ENCODE measurements around the gene RBBP9.
"Not testable (repeated sequence)": the region's sequence is repeated elsewhere in the genome, so short reads cannot be mapped to it uniquely, and the experiment has no call there.

RBBP9 gene

GRCh38 chr20:18496740-18497592 is at the start of gene RBBP9:
Gene RBBP9 (minus strand): TSS chr20:18497225. CDS start chr20:18497167, 58 bp downstream.
- peak; percentile 55 to 63 (median 57) for DNase-seq (ENCODE audit: low read depth in 3 of 3)

DNA sequence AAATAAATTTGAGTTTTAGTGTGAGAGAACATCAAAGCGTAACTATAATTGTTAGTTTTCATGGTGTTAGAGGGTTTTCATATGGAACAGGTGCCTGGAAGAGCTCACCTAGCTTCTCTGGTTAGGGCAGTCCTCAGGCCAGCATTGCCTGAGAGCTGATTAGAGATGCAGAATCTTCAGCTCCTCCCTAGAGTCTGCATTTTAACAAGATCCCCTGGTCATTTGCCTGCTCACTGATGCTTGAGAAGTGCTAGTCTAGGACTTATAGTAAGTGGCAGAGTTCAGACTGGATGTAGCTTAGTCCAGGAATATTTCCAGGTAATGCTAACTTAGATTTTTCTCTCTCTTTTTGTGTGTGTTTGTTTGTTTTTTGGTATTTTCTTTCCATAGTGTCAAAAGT is 48.5 kb upstream of the RBBP9 start:
- no peak for DNase-seq (ENCODE audit: low read depth in 3 of 3)

GRCh38 chr20:18543932-18544331 is 46.9 kb upstream of the RBBP9 start:
- no peak for DNase-seq (ENCODE audit: low read depth in 3 of 3)

GRCh38 chr20:18543216-18543615 is 46.2 kb upstream of the RBBP9 start:
- DNase-seq (ENCODE audit: low read depth in 3 of 3) = no peak

DNA sequence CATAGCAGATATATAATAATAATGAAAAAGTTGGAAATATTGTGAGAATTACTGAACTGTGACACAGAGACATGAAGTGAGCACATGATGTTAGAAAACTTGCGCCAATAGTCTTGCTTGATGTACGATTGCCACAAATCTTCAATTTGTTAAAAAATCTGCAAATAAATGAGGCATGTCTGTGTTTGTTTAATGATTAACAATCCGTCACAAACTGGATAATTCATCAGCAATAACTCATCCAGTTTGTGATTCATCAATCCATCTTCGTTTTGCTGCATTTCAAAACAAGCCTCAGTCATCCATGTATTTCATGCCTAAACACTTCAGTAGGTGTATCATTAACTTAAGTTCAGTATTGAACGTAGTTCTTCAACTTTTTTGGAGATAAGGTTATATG is 44.7 kb upstream of the RBBP9 start:
- no peak for DNase-seq (ENCODE audit: low read depth in 3 of 3)

DNA sequence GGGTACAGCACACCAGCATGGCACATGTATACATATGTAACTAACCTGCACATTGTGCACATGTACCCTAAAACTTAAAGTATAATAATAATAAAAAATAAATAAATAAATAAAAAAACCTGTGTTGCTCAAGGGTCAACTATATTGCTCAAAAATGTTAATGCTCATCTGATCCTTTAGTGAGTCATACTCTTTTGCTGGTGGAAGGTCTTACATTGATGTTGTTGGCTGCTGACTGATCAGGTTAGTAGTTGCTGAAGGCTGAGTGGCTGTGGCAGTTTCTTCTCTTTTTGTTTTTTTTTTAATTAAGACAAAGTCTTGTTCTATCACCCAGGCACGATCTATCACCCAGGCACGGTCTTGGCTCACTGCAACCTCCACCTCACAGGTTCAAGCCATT is 40.6 kb upstream of the RBBP9 start:
- DNase-seq (ENCODE audit: low read depth in 3 of 3) = no peak

- no peak for DNase-seq (ENCODE audit: low read depth in 3 of 3)
These were observed 37.1 kb upstream of the RBBP9 start for GRCh38 chr20:18533978-18534644.

DNA sequence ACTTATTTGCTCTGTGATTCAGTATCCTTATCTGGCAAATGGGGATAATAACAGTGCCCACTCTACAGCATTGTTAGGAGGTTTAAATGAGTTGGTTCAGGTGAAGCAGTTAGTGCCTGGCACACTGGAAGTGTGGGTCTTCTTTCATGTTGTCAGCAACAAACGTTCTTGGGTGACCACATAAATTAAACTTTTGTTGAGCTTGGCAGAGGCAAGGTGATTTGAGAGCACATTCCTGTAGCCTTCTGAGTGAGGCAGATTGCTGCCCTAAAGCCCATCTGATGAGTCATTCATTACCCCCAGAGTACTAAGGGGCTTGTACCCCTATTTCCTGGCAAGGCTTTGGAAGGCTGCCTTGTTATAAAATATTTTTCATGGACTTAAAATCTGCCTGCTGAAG is 36.5 kb upstream of the RBBP9 start:
- no peak for DNase-seq (ENCODE audit: low read depth in 3 of 3)

DNA sequence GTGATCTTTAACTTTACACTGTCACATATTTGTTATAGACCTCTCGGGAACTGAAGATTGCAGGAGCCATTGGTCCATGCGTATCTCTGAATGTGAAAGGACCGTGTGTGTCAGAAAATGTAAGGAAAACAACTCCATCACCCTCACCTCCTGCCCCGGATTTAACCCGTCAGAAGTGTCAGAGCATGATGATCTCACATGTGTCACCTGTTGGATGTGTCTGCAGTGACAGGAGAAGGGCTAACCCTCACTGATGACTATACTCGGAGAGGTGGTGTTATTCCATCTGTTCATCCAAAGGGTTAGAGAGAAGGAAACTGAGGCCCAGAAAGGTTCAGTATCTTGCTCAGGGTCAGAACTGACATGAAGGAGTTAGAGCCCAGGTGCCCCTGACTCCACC is 35.6 kb upstream of the RBBP9 start:
- DNase-seq (ENCODE audit: low read depth in 3 of 3) = no peak

DNA sequence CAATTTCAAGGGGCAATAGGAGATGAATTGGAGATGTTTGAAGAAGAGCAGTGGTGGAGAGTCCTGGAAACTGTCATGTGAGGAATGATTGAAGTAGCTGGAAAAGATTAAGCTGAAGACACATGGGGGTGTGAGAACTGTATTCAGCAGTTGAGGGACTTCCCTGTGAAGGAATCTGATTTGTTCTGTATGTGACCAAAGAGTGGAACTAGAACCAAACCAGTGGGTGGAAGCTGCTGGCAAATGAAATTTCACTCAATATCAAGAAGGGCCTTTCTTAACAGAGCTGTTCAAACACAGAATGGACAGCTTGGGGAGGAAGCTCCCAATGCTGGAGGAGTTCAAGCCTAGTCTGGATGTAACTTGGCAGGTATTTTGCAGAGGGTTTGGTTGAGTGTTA is 32.0 kb upstream of the RBBP9 start:
- DNase-seq (ENCODE audit: low read depth in 3 of 3) = no peak

GRCh38 chr20:18527836-18528235 is 30.8 kb upstream of the RBBP9 start:
- DNase-seq (ENCODE audit: low read depth in 3 of 3) = no peak

GRCh38 chr20:18527339-18527738 is 30.3 kb upstream of the RBBP9 start:
- no peak for DNase-seq (ENCODE audit: low read depth in 3 of 3)

DNA sequence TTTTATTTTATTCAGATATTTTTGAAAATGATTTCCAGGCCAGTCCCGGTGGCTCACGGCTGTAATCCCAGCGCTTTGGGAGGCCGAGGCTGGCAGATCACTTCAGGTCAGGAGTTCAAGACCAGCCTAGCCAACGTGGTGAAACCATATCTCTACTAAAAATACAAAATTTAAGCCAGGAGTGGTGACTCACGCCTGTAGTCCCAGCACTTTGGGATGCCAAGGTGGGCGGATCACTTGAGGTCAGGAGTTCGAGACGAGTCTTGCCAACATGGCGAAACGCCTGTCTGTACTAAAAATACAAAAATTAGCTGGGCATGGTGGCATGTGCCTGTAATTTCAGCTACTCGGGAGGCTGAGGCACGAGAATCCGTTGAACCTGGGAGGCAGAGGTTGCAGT is 29.7 kb upstream of the RBBP9 start:
- DNase-seq (ENCODE audit: low read depth in 3 of 3) = not testable (repeated sequence)

- no peak for DNase-seq (ENCODE audit: low read depth in 3 of 3)
These were observed 27.6 kb upstream of the RBBP9 start for GRCh38 chr20:18524646-18525045.

DNA sequence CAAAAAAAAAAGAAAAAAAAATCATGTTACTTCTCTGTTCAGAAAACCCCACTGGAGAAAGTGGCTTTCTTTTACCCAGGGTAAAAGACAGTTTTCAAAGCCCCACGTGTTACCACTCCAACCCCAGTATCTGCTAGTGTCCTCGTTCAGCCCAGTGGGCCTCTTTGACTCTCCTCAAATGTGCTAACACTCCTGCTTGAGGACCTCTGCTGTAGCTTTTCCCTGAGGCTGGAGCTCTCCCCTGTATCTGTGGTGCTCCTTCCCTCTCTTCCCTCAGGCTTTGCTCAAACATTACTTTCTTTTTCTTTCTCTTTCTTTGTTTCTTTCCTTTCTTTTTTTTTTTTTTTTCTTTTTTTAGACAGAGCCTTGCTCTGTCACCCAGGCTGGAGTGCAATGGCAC is 26.0 kb upstream of the RBBP9 start:
- DNase-seq (ENCODE audit: low read depth in 3 of 3) = no peak

DNA sequence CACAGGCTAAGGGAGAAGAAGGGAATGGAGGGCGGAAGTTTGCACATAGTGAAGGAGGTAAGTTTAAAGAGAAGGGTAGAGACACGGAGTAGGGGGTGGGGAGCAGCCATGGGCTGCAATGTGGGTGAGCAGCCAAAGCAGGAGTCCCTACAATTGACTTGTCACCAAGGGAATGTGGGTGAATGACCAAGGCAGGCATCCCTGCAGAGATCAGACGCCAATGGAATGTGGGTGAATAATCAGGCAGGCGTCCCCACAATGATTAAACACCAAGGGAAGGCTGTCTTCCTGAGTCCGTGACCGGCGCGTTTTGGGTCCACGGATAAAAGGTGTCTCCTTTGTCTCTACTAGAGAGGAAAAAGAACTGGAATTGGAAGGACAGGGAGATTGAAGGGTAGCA is 25.0 kb upstream of the RBBP9 start:
- not testable (repeated sequence) for DNase-seq (ENCODE audit: low read depth in 3 of 3)

DNA sequence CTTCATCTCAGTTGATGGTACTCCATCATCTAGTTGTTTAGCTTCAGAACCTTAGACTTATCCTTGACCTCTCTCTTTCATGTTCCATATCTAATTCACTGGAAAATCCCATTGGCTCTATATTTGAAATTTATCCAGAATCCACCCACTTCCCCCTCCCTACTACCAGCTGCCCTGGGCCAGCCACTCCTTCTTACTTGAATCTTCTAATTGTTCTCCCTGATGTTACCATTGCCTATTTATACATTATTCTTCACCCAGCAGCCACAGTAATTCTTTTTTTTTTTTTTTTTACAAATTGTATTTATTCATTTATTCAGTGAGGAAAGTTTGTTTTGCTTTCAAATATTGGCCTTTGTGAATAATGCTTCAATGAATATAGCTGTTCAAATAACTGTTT is 18.9 kb upstream of the RBBP9 start:
- DNase-seq (ENCODE audit: low read depth in 3 of 3) = no peak

- DNase-seq (ENCODE audit: low read depth in 3 of 3) = no peak
These were observed 17.1 kb upstream of the RBBP9 start for GRCh38 chr20:18514127-18514526.

DNA sequence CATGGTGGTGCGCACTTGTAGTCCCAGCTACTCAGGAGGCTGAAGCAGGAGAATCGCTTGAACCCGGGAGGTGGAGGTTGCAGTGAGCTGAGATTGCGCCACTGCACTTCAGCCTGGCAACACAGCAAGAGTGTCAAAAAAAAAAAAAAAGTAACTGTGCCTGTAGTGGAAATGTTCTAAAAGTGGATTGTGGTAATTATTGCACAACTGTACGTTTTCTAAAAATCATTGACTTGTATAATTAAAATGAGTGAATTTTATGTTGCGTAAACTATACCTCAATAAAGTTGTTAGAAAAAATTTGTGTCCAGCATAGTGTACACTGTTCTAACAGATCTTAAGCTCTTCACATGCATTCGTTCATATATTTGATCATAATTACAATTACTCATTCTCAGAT is 16.2 kb upstream of the RBBP9 start:
- DNase-seq (ENCODE audit: low read depth in 3 of 3) = no peak

- no peak for DNase-seq (ENCODE audit: low read depth in 3 of 3)
These were observed 14.5 kb upstream of the RBBP9 start for GRCh38 chr20:18511571-18511970.

- peak; percentile 95 to 98 (median 97) for DNase-seq (ENCODE audit: low read depth in 3 of 3)
These were observed 10.5 kb upstream of the RBBP9 start, which contains the start of gene SEC23B for GRCh38 chr20:18507218-18508191. Gene SEC23B (plus strand): TSS chr20:18507940. CDS start chr20:18510836, 2,896 bp downstream.

- peak in 1 of 3 donors; percentile 14 for DNase-seq (ENCODE audit: low read depth in 3 of 3)
These were observed 9.7 kb upstream of the RBBP9 start for GRCh38 chr20:18506744-18507143.
